Mucosa of rectum (tissue), 2 donors: ENCODE data around the gene SIPA1L3.
A peak's percentile ranks its signal among the peaks of the same experiment; 100 is the strongest.

Source experiments
- H3K27ac ChIP-seq, 2 donors: one replicate each; pipeline ENCODE4 v1.7.0; 2013; ENCODE audit warnings: inconsistent platforms in 2 of 2, low read depth in 2 of 2, low read length in 2 of 2
- H3K27me3 ChIP-seq, 2 donors: one replicate each; pipeline ENCODE4 v1.7.0; 2013; ENCODE audit warnings: low read length in 2 of 2; ENCODE audit not compliant: control insufficient read depth in 2 of 2, insufficient read depth in 2 of 2
- H3K36me3 ChIP-seq, 2 donors: one replicate each; pipeline ENCODE4 v1.7.0; 2013; ENCODE audit warnings: low read length in 2 of 2; ENCODE audit not compliant: control insufficient read depth in 2 of 2, insufficient read depth in 2 of 2
- H3K4me1 ChIP-seq, 2 donors: one replicate each; pipeline ENCODE4 v1.7.0; 2013; ENCODE audit warnings: low read length in 2 of 2, mild to moderate bottlenecking in 1 of 2; ENCODE audit not compliant: control insufficient read depth in 2 of 2, insufficient read depth in 2 of 2
- H3K4me3 ChIP-seq, 2 donors: one replicate each; pipeline ENCODE4 v1.7.0; 2013; ENCODE audit warnings: low read length in 2 of 2
- H3K9ac ChIP-seq, 2 donors: one replicate each; pipeline ENCODE4 v1.7.0; 2013; ENCODE audit warnings: low read length in 2 of 2, low read depth in 1 of 2, mild to moderate bottlenecking in 1 of 2
- H3K9me3 ChIP-seq, 2 donors: one replicate each; pipeline ENCODE4 v1.7.0; 2013; ENCODE audit warnings: low read length in 2 of 2; ENCODE audit not compliant: control insufficient read depth in 2 of 2
- donor health status: healthy.
- donor health status: Normal muscosa, but diverticular disease.

SIPA1L3 gene

GRCh38 chr19:38180071-38180470 is 273.1 kb downstream of the SIPA1L3 start:
- Histone ChIP-seq H3K36me3 (peaks cover 17 to 26% of the 10 kb centered on the region in 2 donors), H3K4me1 (no peaks in the 10 kb centered on the region), H3K9ac (no peak overlapping the region), H3K9me3 (peaks cover 0 to 4% of the 10 kb centered on the region in 2 donors), H3K27ac (no peak overlapping the region), H3K27me3 (no peaks in the 10 kb centered on the region), H3K4me3 (no peak overlapping the region)

GRCh38 chr19:38182536-38183210 is 275.7 kb downstream of the SIPA1L3 start:
- no peaks in the 10 kb centered on the region for H3K27me3 ChIP-seq
- H3K4me1 ChIP-seq, result no peaks in the 10 kb centered on the region
- peaks cover 18 to 32% of the 10 kb centered on the region in 2 donors for H3K36me3 ChIP-seq
- H3K9ac ChIP-seq, result no peak overlapping the region
- peaks cover 0 to 4% of the 10 kb centered on the region in 2 donors for H3K9me3 ChIP-seq
- no peak overlapping the region for H3K27ac ChIP-seq
- no peak overlapping the region for H3K4me3 ChIP-seq

GRCh38 chr19:38183251-38183897 is 276.4 kb downstream of the SIPA1L3 start:
- H3K27ac ChIP-seq, result no peak overlapping the region
- peaks cover 0 to 4% of the 10 kb centered on the region in 2 donors for H3K9me3 ChIP-seq
- H3K4me3 ChIP-seq, result peak overlapping the region; percentile 27 to 41
- no peaks in the 10 kb centered on the region for H3K27me3 ChIP-seq
- H3K36me3 ChIP-seq, result peaks cover 18 to 32% of the 10 kb centered on the region in 2 donors
- H3K4me1 ChIP-seq, result no peaks in the 10 kb centered on the region
- no peak overlapping the region for H3K9ac ChIP-seq

GRCh38 chr19:38184815-38185214 is 277.8 kb downstream of the SIPA1L3 start:
- Histone ChIP-seq H3K9ac (no peak overlapping the region), H3K9me3 (peaks cover 0 to 4% of the 10 kb centered on the region in 2 donors), H3K4me3 (no peak overlapping the region), H3K4me1 (no peaks in the 10 kb centered on the region), H3K36me3 (peaks cover 18 to 39% of the 10 kb centered on the region in 2 donors), H3K27ac (no peak overlapping the region), H3K27me3 (no peaks in the 10 kb centered on the region)

- no peaks in the 10 kb centered on the region for H3K4me1 ChIP-seq
- H3K4me3 ChIP-seq, result no peak overlapping the region
- peaks cover 18 to 36% of the 10 kb centered on the region in 2 donors for H3K36me3 ChIP-seq
- no peak overlapping the region for H3K27ac ChIP-seq
- H3K9me3 ChIP-seq, result no peaks in the 10 kb centered on the region
- H3K27me3 ChIP-seq, result no peaks in the 10 kb centered on the region
- no peak overlapping the region for H3K9ac ChIP-seq
Measured at GRCh38 chr19:38185562-38185961, 278.6 kb downstream of the SIPA1L3 start.

- Histone ChIP-seq H3K9me3 (no peaks in the 10 kb centered on the region), H3K36me3 (peaks cover 14 to 34% of the 10 kb centered on the region in 2 donors), H3K9ac (no peak overlapping the region), H3K27ac (no peak overlapping the region), H3K27me3 (no peaks in the 10 kb centered on the region), H3K4me3 (no peak overlapping the region), H3K4me1 (no peaks in the 10 kb centered on the region)
Measured at GRCh38 chr19:38190061-38190460, 283.1 kb downstream of the SIPA1L3 start.

- Histone ChIP-seq H3K4me1 (no peaks in the 10 kb centered on the region), H3K9ac (no peak overlapping the region), H3K27me3 (no peaks in the 10 kb centered on the region), H3K4me3 (no peak overlapping the region), H3K9me3 (no peaks in the 10 kb centered on the region), H3K27ac (no peak overlapping the region), H3K36me3 (peaks cover 9 to 35% of the 10 kb centered on the region in 2 donors)
Measured at GRCh38 chr19:38190793-38191192, 283.8 kb downstream of the SIPA1L3 start.

- Histone ChIP-seq H3K27me3 (no peaks in the 10 kb centered on the region), H3K27ac (no peak overlapping the region), H3K9me3 (no peaks in the 10 kb centered on the region), H3K4me3 (no peak overlapping the region), H3K36me3 (peaks cover 14 to 34% of the 10 kb centered on the region in 2 donors), H3K9ac (no peak overlapping the region), H3K4me1 (no peaks in the 10 kb centered on the region)
Measured at GRCh38 chr19:38191747-38192146, 284.7 kb downstream of the SIPA1L3 start.

GRCh38 chr19:38193445-38193844 is 286.4 kb downstream of the SIPA1L3 start:
- Histone ChIP-seq H3K4me3 (no peak overlapping the region), H3K4me1 (no peaks in the 10 kb centered on the region), H3K9ac (no peak overlapping the region), H3K36me3 (peaks cover 20 to 40% of the 10 kb centered on the region in 2 donors), H3K9me3 (no peaks in the 10 kb centered on the region), H3K27me3 (no peaks in the 10 kb centered on the region), H3K27ac (no peak overlapping the region)

GRCh38 chr19:38194061-38194701 is 287.2 kb downstream of the SIPA1L3 start:
- peaks cover 27 to 44% of the 10 kb centered on the region in 2 donors for H3K36me3 ChIP-seq
- no peaks in the 10 kb centered on the region for H3K9me3 ChIP-seq
- no peaks in the 10 kb centered on the region for H3K4me1 ChIP-seq
- no peak overlapping the region for H3K27ac ChIP-seq
- no peak overlapping the region for H3K9ac ChIP-seq
- no peak overlapping the region for H3K4me3 ChIP-seq
- H3K27me3 ChIP-seq, result no peaks in the 10 kb centered on the region
